ENCODE measurements around the gene SEZ6.

The SEZ6 gene

DNA sequence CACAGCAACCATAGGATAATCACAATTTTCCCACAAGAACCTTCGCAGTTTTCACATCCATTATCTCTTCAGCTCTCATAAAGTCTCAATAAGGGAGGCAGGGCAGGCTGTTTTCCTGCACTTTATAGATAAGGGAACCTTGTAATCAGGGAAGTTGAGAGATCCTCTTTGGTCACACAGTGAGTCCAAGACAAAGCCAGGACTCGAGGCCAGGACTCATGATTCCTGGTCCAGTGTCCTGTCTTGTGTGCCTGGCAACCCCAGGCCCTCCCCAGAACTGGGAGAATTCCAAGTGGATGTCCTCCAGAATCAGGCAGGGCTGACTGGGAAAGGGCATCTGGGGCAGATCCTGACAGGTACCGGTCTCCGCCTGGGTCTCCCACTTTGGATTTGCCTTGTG lies 31.4 kb downstream of the SEZ6 start:
- DNase-seq: no peak

DNA sequence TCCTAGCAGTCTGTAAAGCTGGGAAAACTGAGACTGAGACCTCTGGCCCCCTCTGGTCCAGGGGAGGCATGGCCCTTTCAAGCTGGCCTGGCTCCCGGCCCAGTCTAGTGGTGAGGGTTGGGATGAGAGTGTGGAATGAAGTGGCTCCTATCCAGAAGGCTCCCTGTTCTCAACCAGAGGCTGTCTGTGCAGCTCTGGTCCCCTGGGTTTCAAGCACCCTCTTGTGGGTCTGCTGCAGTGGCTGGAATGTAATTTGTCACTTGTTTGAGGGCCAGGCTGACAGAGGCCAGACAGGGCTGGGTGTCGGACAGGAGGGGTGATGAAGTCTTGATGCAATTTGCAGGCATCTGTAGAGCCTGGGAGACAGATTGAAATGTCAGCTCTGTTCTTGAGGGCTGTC lies 32.4 kb downstream of the SEZ6 start:
- DNase-seq: no peak

GRCh38 chr17:28972437-28972836 lies 33.4 kb downstream of the SEZ6 start:
- no peak for DNase-seq

- no peak for DNase-seq
Observed at GRCh38 chr17:28970879-28971278, 35.0 kb downstream of the SEZ6 start.

GRCh38 chr17:28969706-28970393 lies 36.0 kb downstream of the SEZ6 start:
- DNase-seq: peak in 1 of 2 experiments; percentile 8

GRCh38 chr17:28968914-28969295 lies 36.9 kb downstream of the SEZ6 start:
- no peak for DNase-seq

DNA sequence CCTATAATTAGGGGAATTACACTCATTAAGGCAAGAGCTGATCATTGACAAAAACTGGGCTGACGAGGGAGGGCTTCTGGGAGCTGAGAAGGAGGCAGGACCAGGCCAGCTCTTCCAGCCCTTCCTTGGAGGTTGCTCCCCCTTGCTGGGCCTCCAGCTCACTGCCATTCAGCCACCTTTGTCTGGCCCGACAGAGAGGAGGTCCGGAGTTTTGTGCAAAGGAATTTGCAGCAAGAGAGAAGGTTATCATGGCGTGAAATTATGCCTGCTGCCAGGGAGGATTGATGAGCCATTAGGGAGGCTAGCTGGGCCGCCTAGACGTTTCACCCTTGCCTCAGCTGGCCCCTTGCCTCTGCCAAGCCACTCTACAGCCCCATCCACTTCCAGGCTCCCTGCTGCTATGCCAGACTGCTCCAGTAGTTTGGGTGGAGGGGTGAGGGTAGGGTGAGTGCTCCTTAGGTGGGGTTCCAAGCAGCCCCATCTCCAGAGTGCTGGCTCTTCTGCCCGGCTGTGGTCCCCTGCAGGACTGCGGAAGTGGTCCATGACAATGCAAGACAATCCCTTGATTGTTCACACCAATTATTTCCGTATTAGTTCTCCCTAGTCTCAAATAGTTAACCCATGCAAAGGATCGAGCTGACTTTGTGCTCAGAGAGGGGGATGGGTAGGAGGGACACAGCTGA lies 37.5 kb downstream of the SEZ6 start:
- DNase-seq: no peak

DNA sequence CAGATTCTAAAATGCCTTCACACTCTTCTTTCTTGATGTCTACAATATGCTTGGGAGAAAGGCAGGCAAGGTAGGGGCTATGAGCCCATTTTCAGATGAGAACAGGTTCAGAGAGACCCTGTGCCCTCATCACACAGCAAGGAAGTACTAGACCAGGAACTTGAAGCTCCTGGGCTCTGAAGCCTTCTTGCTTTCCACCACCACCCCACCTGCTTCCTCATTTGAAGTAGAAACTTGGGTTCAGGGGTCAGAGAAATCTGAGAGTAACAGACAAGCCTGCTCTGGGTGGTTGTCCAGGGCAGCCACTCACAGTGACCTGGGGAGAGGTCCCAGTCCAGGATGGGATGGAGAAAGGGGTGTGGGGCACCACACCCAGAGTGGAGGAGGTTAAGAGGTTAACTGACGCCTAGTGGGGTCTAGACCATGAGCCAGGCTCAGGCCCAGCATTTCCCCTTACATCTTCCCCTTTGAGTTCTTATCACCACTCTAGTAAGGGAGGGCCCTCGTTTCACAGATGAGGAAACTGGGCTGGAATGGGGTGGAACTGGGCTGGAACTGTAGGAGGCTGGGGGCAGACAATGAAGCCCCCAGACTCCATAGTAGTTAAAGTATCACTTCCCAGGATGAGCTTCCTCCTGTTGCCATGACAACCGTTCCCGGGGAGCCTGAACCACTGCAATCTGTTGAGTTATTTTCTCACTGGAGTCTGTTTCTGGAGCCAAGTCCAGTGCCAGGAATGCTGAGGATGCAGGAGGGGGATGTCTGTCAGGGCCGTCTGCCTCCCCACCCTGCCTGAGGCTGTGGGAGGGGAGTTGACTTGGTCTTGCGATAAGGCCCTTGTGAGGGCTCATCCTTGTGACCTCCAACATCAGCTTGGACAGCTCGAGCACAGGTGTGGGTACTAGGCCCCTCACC lies 38.4 kb downstream of the SEZ6 start:
- DNase-seq: no peak

DNA sequence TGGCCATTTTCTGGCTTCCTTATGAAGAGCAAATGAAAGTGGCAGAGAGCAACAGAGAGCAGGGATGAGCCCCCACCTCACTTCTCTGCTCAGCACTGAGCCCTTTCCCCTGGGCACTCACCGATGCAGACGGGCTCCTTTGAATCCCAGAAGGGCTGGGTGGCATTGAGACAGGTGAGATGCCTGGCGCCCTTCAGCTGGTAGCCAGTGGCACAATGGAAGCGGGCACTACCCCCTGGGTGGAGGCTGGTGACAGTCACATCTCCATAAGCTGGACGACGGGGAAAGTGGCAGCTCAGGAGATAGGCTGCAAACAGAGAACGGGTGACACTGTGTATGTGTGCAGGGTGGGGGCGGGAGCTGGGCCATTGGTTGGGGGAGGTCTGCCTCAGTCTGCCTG lies 42.0 kb downstream of the SEZ6 start:
- no peak for DNase-seq

DNA sequence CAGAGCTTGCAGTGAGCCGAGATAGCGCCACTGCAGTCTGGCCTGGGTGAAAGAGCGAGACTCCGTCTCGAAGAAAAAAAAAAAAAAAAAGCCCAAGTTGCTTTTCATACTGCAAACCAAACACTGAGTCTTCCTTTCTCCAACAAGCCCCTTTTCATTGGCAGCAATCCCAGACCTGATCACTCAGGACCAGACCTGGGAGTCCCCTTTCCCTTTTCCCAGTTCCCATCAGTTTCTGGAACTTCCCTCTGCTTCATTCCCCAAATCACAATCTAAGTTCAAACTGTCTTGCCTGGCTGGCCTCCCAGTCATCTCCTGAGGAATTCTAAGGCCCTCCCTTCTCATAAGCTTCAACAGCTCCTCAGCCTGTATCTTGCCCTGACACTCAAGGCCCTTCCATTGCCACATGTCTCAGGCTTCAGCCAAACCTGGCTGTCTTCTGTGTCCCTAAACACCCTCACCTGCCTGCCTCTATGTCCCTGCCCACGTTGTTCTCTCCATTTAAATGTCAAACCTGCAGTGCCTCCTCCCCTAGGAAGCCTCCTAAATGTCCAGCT lies 42.7 kb downstream of the SEZ6 start:
- DNase-seq: no peak

- no peak for DNase-seq
Observed at GRCh38 chr17:28961391-28961790, 44.4 kb downstream of the SEZ6 start.

GRCh38 chr17:28960256-28961061 lies 45.4 kb downstream of the SEZ6 start:
- no peak for DNase-seq

GRCh38 chr17:28959471-28959871 lies 46.4 kb downstream of the SEZ6 start:
- DNase-seq: no peak

GRCh38 chr17:28958820-28959455 lies 46.9 kb downstream of the SEZ6 start:
- DNase-seq: no peak

DNA sequence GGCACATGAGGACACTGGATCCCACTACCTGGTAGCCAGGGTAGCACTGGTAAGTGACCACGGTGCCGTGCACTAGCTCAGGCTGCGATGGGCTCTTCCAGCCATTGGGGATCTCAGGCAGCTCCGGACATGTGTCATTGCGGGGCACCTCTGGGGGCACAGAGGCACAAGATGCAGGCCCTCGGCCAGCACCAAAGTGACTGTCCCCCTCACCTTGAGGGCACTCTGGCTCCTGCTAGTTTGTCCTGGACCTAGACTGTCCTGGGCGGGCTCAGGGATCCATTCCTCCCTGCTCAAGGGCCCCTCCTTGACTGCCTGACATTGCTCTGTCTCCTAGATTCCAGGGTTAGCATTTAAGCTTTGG lies 47.9 kb downstream of the SEZ6 start:
- no peak for DNase-seq

GRCh38 chr17:28957277-28957991 lies 48.4 kb downstream of the SEZ6 start:
- DNase-seq: no peak

DNA sequence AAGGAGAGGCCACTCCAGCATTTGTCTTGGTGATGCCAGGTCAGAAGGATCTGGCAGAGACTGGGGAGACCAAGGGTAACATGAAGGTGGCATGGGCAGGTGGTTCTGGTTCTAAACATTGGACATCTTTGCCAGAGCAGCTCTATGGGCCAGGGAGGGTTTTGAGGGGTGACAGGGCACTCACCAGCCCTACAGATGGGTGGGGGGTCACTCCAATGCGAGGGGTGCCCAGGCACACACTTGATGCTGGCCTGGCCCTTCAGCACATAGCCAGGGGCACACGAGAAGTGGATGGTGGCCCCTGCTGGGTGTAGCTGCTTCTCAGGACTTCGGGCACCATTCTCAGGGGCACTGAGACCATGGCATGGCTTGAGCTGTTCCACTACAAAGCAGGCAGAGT lies 49.0 kb downstream of the SEZ6 start:
- DNase-seq: no peak

DNA sequence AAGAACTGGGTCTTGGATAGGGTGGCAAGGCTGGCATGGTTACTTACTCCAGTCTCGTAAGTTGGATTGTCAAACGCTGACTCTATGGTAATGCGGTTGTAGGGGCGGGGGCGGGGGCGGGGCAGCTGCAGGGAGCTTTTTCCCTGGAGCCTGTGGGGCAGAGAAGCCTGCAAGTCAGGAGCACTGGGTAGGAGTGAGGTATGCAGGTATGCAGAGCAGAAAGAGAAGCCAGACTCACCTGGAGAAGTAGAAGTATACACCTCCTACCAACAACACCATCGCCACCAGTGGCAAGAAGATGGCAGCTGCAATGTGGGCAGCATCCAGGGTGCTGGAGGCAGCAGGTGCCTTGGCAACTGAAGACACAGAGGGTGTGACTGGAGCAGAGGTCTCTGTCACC lies 49.7 kb downstream of the SEZ6 start:
- DNase-seq: no peak

DNA sequence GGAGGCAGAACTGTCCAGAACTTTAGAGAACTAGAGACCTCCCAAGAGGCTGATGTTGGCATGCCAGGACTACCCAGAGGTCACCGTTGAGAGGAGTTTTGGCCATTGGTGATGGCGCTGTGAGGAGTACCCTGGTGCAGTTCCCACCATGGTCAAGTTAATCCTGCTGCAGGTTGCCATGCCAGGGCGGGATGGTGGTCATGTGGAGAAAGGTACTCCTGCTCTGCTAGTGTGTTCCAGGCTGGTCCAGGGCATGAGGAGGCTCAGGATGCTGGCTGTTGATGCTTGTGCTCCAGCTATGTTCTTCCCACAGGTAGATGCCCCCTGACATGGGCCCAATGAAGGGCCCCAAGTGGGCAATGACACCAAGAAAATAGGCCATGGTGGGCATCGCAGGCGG lies 50.4 kb downstream of the SEZ6 start:
- no peak for DNase-seq

DNA sequence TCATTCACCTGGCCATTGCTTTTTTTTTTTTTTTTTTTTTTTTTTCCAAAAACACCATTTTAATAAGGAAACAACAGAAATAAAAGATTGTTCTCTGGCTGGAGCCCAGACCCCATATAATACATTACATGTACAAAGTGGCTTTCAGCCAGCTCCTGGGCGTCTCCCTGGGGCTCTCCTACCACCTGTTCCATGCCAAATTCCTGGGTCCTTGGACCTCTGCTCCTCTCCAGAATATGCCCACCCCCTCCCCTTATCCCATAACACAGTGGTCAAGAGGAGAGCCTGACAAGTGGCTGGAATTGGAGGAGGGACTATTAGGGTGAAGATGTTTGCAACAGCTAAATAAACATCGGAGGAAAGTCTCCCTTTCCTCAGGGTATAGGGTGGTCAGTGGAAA lies 50.9 kb downstream of the SEZ6 start:
- no peak for DNase-seq

- DNase-seq: peak in 1 of 2 experiments; percentile 18
Observed at GRCh38 chr17:28953444-28954118, 52.3 kb downstream of the SEZ6 start.
